Esophagus squamous epithelium (tissue), 4 donors: Measurements from ENCODE around the gene CIAO3.

Experiments used
- CTCF ChIP-seq, 6 experiments: fragments of 450-650 bp in 4 of 6; fragments of 200-600 bp in 2 of 6; sonication (generic) in 2 of 6; IDR thresholded peaks; one replicate each; pipeline ENCODE4 v1.5.1; 2016 to 2019; ENCODE audit warnings: antibody characterized with exemption in 6 of 6, mild to moderate bottlenecking in 4 of 6, moderate library complexity in 4 of 6
- POLR2A ChIP-seq, 4 donors: fragments of 450-650 bp; IDR thresholded peaks; one replicate each; pipeline ENCODE4 v1.6.1; 2017; ENCODE audit warnings: antibody characterized with exemption in 4 of 4, mild to moderate bottlenecking in 4 of 4, moderate library complexity in 3 of 4

- TF ChIP-seq CTCF (IDR thresholded peaks at IDR 0.05) (no peak), POLR2A (IDR thresholded peaks at IDR 0.05) (no peak)
These were observed 23.1 kb downstream of the CIAO3 start for GRCh38 chr16:717450-718245.
